Lower leg skin (tissue), 3 donors: ENCODE results near the gene EIF3L.

Experiments used
- POLR2A ChIP-seq, 2 donors: fragments of 450-650 bp; IDR thresholded peaks; one replicate each; pipeline ENCODE4 v1.6.1; 2016 to 2017; ENCODE audit warnings: antibody characterized with exemption in 2 of 2, mild to moderate bottlenecking in 1 of 2, moderate library complexity in 1 of 2
- TF ChIP-seq, protein P1 (sequence below), 3 donors: fragments of 450-650 bp; IDR thresholded peaks; one replicate each; pipeline ENCODE4 v1.5.1; 2016; ENCODE audit warnings: antibody characterized with exemption in 3 of 3, mild to moderate bottlenecking in 3 of 3, moderate library complexity in 2 of 3

DNA sequence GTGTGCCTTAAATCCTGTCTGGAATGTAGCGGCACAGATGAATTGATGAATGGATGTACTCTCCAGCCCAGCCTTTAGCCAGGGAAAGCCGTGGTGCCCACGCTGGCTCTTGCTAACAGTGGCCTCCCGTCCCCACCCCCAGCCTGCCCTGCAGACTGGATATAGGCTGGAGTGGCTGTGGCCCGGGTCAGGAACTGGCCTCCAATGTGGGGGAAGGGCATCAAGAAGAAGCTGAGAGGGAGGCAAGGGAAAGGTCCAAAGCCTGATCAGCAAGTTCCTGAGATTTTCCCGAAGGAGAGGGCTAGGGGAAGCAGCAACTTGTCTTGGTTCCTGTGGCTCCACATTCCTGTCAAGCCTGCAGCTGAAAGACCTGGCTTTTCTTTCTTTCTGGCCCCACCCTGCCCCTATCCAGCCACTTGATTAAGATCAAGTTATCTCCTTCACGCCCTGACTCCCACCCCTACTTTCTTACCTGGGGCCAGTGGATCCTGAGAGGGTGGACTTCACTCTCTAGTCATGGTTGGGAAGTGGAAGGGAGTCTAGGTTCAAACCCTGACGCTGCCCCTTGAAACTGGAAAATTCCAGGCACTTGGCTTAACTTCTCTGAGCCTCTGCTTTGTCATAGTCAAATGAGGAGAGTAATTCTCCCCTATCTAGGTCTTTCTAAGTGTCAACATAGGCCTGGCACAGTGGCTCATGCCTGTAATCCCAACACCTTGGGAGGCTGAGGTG is 45.9 kb downstream of the EIF3L start:
- TF ChIP-seq, protein P1, sequence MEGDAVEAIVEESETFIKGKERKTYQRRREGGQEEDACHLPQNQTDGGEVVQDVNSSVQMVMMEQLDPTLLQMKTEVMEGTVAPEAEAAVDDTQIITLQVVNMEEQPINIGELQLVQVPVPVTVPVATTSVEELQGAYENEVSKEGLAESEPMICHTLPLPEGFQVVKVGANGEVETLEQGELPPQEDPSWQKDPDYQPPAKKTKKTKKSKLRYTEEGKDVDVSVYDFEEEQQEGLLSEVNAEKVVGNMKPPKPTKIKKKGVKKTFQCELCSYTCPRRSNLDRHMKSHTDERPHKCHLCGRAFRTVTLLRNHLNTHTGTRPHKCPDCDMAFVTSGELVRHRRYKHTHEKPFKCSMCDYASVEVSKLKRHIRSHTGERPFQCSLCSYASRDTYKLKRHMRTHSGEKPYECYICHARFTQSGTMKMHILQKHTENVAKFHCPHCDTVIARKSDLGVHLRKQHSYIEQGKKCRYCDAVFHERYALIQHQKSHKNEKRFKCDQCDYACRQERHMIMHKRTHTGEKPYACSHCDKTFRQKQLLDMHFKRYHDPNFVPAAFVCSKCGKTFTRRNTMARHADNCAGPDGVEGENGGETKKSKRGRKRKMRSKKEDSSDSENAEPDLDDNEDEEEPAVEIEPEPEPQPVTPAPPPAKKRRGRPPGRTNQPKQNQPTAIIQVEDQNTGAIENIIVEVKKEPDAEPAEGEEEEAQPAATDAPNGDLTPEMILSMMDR (IDR thresholded peaks at IDR 0.05), result no peak
- no peak for TF ChIP-seq POLR2A (IDR thresholded peaks at IDR 0.05)
